ENCODE measurements around the gene MAU2.

MAU2 gene

DNA sequence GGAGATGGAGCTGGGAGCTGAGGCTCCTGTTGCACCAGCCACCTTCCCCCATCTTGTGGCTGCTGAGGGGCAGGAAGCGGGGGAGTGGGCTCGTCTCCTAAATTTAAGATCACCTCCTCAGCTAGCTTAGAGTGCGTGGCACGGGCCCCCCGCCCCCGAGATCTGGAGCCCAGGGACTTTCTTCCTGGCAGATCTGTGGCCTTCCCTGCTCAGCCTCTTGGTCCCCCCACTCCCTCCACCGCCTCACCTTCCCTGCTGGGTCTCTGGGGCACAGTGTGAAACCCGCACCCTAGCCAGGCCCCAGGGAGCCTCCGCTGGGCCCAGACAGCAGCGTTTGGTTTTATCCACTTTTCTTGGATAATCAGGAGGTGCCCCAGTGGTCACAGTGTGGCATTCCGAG lies 35.9 kb downstream of the MAU2 start:
- no peak overlapping the region for H3K27ac ChIP-seq
- TF ChIP-seq, protein P1, sequence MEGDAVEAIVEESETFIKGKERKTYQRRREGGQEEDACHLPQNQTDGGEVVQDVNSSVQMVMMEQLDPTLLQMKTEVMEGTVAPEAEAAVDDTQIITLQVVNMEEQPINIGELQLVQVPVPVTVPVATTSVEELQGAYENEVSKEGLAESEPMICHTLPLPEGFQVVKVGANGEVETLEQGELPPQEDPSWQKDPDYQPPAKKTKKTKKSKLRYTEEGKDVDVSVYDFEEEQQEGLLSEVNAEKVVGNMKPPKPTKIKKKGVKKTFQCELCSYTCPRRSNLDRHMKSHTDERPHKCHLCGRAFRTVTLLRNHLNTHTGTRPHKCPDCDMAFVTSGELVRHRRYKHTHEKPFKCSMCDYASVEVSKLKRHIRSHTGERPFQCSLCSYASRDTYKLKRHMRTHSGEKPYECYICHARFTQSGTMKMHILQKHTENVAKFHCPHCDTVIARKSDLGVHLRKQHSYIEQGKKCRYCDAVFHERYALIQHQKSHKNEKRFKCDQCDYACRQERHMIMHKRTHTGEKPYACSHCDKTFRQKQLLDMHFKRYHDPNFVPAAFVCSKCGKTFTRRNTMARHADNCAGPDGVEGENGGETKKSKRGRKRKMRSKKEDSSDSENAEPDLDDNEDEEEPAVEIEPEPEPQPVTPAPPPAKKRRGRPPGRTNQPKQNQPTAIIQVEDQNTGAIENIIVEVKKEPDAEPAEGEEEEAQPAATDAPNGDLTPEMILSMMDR (conservative IDR thresholded peaks at IDR 0.05): no peak
- no peak for TF ChIP-seq ZFX (IDR thresholded peaks at IDR 0.05)

DNA sequence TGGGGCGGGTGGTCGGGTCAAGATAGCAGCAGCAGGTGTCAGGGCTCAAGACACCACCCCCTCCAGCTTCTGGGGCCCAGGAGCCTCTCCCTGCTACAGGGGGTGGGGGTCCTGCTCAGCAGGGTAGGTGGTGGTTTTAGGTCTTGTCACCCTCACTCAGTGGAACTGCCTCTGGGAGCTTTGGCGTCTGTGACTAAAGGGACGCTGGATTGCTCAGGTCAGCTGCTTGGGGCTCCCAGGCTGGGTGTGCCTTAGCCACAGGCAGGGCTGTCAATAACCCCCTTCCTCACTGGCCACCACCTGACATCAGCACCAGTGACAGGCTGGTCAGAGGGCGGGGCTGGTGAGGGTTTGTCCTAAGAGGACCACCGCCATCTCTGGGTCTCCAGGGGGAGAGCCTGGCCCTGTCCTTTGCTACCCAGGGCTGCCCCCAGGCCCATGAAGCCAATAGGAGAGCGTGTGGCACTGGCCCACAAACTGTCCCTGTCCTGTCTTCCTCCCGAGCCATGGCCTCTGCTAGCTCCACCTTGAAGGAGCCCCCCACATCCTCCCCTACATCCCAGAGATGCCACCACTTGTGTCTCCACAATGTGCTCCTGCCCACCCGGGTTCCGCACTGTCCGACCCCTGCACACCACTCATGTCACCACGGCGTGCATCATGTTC lies 36.4 kb downstream of the MAU2 start:
- no peak overlapping the region for H3K27ac ChIP-seq
- no peak for TF ChIP-seq ZFX (IDR thresholded peaks at IDR 0.05)
- TF ChIP-seq, protein P1 (conservative IDR thresholded peaks at IDR 0.05): no peak

DNA sequence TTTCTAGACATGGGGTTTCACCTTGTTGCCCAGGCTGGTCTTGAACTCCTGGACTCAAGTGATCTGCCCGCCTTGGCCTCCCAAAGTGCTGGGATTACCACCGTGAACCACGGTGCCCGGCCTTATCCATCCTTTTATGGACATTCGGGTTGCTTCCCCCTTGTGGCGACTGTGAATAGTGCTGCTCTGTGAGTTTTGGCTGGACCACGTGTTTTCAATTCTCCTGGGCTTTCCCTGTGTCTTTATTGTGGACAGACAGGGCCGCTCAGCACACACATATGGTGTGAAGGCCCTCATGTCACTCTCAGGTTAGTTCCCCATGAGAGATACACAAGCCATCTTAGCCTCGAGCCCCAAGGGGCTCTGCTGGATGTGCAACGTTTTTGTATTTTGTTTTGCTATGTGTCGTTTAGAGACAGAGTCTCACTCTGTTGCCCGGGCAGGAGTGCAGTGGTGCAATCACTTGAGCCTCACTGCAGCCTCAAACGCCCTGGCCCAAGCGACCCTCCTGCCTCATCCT lies 40.5 kb downstream of the MAU2 start:
- TF ChIP-seq, protein P1 (conservative IDR thresholded peaks at IDR 0.05): peak; percentile 89
- no peak for TF ChIP-seq ZFX (IDR thresholded peaks at IDR 0.05)
- H3K27ac ChIP-seq: no peak overlapping the region

DNA sequence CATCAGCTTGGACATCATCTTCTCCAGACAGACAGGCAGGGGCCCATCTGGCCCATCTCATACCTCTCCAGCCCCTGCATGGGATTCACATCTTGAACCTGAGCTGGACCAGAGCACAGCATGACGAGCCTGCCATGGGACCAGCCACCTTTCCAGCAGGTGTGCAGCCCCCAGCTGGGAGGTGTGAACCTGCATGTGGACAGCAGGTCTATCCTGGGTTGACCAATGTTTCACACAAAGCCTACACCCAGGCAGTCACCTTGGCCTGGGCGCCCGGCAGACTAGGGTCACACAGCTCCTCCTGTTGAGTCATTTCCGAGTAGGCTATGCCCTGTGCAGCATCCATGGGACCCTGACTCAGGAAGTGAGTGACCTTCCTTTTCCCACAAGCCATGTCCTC lies 41.4 kb downstream of the MAU2 start:
- TF ChIP-seq ZFX (IDR thresholded peaks at IDR 0.05): no peak
- TF ChIP-seq, protein P1 (conservative IDR thresholded peaks at IDR 0.05): no peak
- H3K27ac ChIP-seq: no peak overlapping the region

DNA sequence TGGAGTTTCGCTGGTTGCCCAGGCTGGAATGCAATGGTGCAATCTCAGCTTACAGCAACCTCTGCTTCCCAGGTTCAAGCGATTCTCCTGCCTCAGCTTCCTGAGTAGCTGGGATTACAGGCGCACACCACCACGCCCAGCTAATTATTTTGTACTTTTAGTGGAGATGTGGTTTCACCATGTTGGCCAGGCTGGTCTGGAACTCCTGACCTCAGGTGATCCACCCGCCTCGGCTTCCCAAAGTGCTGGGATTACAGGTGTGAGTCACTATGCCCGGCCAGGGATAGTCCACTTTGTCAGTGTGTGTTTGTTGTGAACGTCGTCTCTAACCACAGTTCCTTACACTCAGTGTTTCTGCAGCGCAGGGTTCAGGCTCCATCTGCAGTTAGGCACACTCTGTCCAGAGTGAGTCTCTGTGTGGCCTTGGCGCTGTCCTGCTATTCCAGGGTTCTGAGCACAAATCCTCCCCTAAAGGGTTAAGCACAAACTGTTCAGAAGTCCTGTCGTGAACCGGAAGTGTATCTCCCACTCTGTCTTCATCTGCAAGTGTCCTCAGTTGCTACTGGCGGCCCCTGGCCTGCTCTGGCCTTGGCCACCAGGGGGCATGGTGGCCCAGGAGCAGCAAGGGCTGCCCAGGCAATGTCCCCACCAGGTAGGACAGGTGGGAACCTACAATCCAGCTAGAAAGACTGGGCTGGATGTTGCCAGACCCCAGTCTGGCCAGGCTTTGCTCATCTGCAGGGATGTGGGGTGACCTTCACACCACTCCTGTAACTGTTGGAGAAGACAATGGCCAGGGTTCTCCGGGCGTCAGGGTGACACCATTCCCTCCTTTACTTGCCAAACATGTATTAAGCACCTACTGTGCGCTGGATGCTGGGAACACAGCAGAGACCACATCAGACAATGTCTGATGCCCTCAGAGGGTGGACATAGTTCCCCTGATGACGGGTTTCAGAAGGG lies 46.1 kb downstream of the MAU2 start:
- TF ChIP-seq ZFX (IDR thresholded peaks at IDR 0.05): no peak
- TF ChIP-seq, protein P1 (conservative IDR thresholded peaks at IDR 0.05): peak; percentile 98
- peak overlapping the region; percentile 19 for H3K27ac ChIP-seq

DNA sequence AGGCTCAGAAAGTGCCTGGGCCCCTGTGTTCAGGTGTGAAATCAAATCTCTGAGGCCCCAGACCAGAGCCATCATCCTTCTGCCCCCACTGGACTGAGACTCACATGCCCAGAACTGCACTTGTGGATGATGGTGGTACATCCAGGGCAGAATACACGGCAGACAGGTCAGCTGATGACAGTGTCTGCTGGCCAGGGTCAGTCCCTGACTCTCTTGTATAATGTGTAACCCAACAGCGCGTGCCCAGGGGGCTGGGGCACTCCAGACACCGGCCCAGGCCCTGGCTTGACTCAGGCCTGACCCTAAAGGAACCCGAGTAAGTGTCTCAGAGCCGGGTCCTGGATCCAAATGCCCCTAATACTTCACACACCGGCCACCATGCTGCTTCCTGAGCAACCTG lies 47.5 kb downstream of the MAU2 start:
- TF ChIP-seq, protein P1 (conservative IDR thresholded peaks at IDR 0.05): no peak
- TF ChIP-seq ZFX (IDR thresholded peaks at IDR 0.05): no peak
- H3K27ac ChIP-seq: no peak overlapping the region; the same call in 1 of the 2 replicates

DNA sequence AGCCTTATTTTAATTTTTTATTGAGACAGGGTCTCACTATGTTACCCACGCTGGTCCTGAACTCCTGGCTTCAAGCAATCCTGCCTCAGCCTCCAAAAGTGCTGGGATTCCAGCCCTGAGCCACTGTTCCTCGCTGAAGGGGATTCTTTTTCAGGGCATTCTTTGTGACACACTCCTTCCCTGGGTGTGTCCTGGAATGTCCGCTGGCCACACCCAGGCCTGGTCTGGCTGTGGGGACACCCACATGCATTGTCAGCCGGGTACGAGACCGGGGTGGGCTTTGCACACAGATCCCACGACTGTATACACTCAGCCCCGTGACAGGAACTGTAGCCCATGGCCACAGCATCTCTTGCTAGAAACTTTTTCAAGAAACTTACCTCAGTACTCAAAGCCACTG lies 50.4 kb downstream of the MAU2 start:
- TF ChIP-seq, protein P1 (conservative IDR thresholded peaks at IDR 0.05): no peak
- no peak for TF ChIP-seq ZFX (IDR thresholded peaks at IDR 0.05)
- H3K27ac ChIP-seq: no peak overlapping the region

Data from C4-2B (cell line).